GM21390 (cell line): ENCODE measurements around the gene KRT84.
"Not testable (repeated sequence)": the region's sequence is repeated elsewhere in the genome, so short reads cannot be mapped to it uniquely, and the experiment has no call there.

ENCODE experiments used
- ATAC-seq: cut with Tn5 transposase; IDR thresholded peaks from one replicate; pipeline ENCODE4 v1.9.1; 2021; ENCODE audit not compliant: unreplicated experiment

Gene KRT84

GRCh38 chr12:52411815-52412214 lies 26.4 kb upstream of the KRT84 start:
- ATAC-seq: no peak

DNA sequence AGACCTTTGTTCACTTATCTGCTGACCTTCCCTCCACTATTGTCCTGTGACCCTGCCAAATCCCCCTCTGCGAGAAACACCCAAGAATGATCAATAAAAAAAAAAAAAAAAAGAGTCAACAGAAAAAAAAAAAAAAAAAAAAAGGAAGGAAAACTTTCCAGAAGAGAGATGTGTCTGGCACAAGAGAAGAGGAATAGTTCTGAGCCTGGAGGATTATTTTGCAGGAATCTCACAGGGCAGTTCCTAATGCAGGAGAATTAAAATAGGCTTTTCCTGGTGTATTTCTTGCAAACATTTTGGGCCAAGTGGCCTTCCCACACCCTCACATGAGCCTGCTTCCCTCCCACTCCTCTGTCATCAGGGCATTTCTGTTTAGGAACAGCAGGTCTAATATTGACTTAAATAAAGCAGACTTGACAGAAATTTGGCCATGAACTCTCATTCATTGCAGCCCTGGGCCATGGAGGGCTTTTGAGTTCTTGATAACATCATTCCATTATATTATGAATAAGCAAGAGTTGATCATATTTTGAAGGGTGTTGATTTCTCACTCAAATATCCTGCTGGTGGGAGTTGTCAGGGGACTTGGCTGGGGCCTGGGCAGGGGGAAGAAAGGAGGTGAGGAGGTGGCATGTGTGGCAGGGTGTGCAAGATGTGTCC lies 25.3 kb upstream of the KRT84 start:
- not testable (repeated sequence) for ATAC-seq

DNA sequence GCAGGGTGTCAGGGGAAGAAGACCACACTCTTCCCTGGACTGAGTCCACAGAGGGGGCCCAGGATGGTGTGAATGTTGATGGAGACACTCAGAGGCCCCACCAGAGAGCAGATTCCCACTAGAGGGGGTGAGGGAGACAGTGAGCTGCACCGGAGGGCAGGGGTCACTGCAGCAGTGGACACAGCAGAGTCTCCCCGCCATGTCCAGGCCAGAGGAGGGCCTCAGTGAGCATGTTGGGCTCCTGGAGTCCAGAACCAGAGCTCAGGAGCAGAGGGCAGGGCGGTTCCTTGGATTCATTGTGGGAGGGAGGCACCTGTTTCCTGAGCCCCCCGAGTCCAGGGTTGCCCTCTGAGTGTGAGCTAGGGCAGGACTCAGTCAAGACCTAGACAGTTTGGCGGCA lies 22.5 kb upstream of the KRT84 start:
- ATAC-seq: no peak

- no peak for ATAC-seq
Observed at GRCh38 chr12:52405922-52406385, 20.5 kb upstream of the KRT84 start, which contains the start of gene KRT82. KRT82 (minus strand) TSS chr12:52406335; CDS start chr12:52406277, 58 bp downstream.

DNA sequence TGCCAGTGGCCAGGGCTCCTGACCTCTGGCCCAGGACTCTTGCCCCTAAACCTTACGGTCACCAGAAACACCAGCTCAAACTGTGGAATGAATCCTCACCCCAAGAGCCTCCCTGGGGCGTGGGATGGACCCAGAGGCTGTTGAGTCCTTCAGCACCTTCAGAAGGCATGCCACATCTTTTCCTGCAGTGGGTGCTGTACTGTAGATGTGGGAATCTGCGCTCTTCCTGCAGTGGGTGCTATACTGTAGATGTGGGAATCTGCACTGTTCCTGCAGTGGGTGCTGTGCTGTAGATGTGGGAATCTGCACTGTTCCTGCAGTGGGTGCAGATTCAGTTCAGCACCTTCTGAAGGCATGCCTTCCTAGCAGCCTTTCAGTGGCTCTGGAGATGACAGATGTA lies 19.5 kb upstream of the KRT84 start:
- no peak for ATAC-seq

DNA sequence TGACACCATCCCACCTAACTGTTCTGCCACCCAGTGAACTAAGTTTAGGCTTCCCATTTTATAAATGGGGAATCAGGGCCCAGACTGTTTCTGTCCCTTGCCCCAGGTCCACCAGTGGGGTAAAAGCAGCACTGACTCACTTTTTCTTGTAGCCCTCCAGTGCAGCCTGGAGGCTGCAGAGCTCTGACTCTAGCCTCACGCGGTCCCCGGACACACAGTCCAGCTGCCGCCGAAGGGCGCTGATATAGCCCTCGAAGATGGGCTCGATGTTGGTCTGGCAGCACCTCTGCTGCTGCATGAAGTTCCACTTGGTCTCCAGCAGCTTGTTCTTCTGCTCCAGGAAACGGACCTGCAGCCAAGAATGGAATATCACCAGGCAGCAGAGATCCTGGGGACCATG lies 18.1 kb upstream of the KRT84 start:
- ATAC-seq: no peak

- no peak for ATAC-seq
Observed at GRCh38 chr12:52402873-52403540, 17.6 kb upstream of the KRT84 start.

DNA sequence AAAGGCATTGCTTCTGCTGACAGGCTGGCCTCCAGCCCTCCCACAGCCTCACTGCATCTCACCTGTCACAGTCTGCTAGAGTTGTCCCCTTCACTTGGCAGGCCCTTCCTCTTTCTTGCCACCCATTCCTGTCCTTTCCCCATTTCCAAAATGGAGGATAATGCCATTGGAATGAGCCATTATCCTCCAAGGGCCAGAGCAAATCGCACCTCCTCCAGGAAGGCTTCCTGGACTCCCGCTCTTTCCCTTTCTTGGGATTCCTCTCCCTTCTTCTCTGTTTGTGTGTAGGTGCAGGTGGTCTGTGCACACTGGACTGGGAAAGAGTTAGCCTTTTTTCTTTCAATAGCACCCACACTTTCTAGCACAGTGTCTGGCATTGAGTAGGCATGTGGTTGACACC lies 16.9 kb upstream of the KRT84 start:
- ATAC-seq: no peak

DNA sequence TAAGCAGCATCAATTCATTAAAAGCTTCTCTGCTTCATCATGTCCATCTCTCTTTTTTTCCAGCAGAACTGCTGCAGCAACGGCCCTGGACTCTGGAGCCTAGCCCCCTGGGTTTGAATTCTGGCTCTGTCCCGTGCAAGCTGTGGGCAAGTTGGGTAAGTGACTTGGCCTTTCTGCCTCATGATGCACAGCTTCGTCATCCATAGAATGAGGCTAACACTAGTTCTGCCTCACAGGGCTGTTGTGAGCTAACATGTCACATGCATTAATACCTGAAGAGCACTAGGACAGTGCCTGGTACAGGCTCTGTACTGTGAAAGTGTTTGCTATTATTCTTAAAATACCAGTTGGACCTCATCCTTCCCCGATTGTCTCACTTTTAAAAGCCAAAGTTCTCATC lies 16.5 kb upstream of the KRT84 start:
- ATAC-seq: no peak

GRCh38 chr12:52401526-52401925 lies 16.1 kb upstream of the KRT84 start:
- ATAC-seq: no peak

DNA sequence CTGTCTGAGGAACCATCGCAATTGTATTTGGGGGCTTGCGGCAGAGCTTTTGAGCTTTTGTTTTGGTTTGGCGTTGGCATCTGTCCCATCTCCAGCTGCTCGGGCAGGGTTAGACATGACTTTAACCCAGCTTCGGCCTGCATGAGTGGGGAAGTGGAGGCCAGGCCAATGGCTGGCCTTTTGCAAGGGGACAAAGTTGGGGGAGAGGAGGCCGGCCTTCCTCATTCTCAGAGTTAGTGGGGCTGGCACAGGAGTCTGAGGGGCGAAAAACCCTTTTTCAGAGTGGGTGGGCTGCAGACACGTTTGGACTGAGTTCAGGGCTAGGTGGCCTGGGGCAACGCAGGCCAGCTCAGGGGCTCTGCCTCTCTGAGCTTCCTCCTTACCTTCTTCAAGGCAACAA lies 15.5 kb upstream of the KRT84 start:
- no peak for ATAC-seq

GRCh38 chr12:52399756-52400155 lies 14.3 kb upstream of the KRT84 start:
- no peak for ATAC-seq

DNA sequence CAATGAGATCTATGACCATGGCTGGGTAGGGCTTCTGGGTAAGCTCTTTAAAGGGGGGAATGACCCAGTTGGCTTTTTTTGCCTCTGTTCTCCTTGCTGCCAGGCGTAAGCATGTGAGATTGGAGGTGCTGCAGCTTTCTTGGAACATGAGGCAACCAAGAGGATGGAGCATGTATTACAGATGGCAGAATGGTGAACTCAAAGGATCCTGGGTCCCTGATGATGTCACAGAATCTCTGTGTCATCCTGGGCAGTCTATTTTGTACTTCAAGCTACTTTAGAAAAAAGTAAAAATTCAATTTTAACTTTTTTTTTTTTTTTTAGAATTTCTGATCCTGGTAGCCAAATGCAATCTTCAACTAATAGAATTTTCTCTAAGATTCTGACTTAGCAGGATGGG lies 12.7 kb upstream of the KRT84 start:
- no peak for ATAC-seq

DNA sequence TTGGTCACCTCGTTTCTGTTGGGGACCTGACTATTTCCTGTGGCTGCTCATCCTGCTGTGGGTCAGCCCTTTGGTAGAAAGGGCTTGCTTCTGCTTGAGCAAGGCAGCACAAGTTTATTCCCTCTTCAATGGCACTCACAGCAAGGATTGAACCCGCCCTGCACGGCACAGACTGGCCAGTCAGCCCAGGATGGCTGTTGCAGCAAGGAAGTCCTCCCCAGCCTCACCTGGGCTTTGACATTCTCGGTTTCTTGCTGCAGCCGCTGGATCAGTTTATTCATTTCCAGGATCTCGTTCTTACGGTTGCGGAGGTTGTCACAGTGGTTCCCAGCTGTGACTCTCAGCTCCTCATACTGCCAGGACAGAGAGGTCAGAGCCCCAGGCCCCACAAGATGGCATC lies 11.2 kb upstream of the KRT84 start:
- ATAC-seq: no peak

DNA sequence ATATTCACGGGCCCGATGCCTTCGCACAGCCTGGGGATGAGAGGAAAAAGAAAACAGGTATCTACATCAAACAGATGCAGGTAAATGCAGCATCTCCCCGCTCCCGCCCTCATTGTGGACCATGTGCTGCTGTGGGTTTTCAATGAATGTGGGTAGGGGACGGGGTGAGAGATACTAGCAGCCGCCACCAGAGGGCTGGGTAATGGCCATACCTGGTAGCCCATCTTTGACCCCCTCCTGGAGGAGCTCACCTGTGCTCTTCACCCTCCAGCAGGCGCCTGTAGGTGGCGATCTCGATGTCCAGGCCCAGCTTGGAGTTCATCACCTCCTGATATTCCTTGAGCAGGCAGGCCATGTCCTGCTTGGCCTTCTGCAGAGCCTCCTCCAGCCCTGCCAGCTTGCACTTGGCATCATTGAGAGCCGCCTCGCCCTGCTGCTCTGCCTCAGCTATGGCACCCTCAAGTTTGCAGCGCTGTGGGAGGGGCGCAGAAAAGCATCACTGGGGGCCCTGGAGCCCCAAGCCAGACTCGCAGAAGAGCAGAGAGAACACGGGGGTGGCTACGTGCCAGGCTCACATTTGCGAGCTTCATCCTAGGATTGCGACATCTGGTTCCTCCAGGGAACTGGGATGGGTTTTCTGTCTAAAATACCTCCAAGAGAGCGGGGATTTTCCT lies 10.4 kb upstream of the KRT84 start:
- no peak for ATAC-seq

DNA sequence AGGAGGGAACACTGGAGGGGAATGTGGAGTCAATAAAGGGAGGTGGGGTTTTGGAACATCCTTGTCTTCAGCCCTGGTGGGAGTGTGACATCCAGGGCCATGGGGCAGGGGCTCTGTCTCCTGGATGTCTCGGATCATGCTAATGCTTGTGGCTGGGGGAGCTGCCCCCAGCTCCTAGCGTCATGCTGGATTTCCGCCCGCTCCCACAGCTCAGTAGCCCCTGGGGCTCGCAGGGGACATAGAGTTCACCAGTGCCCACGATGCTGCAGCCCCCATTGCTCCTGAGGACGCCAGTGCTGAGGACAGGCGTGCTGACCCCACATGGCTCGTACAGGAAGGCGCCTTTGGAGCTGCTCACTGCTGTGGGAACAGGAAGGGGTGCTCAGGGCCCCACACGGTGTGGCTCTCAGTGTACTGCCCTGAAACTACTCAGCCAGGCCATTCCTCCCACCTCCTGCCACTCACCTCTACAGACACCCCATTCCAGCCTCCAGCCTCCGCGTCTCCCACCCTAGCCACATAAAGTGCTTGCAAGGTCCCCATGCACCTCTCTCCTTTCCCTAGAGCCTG lies 9.5 kb upstream of the KRT84 start:
- ATAC-seq: no peak

DNA sequence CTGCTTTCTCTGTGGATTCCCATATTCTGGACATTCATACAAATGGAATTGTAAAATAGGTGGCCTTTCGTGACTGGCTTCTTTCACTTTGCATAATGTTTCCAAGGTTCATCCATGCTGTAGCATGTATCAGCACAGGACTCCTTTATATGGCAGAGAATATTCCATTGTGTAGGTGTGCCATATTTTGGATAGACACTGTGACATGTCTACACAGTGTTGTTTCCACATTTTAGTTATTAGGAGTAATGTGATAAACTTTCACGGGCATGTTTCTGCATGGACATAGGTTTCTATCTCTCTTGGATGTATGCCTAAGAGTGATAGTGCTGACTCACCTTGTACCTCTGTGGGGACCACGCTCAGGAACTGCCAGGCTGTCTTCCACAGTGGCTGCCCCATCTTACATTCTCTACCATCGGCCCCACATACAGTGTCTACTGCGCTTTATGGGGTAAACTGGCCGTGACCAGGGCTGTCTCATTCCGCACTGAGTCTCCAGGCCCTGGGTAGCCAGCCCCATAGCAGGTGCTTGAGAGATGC lies 7.1 kb upstream of the KRT84 start:
- ATAC-seq: no peak

DNA sequence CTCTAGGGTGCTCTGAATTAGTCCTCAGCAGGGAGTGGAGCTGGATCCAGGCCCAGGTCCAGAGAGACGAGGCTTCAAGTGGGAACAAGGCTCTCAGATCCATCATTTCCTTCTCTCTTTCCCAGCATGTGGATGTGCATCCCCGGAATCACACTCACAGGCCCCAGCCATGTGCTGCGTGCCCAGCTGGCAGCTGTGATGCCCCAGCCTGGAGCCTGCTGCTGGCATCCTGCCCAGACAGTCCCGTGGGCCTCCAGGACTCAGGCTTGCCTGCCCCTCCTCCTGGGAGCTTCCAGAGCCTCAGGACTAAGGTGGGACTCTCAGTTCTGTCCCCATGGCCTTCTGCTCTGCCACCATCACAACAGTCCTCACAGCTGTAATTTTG lies 6.2 kb upstream of the KRT84 start:
- ATAC-seq: no peak

DNA sequence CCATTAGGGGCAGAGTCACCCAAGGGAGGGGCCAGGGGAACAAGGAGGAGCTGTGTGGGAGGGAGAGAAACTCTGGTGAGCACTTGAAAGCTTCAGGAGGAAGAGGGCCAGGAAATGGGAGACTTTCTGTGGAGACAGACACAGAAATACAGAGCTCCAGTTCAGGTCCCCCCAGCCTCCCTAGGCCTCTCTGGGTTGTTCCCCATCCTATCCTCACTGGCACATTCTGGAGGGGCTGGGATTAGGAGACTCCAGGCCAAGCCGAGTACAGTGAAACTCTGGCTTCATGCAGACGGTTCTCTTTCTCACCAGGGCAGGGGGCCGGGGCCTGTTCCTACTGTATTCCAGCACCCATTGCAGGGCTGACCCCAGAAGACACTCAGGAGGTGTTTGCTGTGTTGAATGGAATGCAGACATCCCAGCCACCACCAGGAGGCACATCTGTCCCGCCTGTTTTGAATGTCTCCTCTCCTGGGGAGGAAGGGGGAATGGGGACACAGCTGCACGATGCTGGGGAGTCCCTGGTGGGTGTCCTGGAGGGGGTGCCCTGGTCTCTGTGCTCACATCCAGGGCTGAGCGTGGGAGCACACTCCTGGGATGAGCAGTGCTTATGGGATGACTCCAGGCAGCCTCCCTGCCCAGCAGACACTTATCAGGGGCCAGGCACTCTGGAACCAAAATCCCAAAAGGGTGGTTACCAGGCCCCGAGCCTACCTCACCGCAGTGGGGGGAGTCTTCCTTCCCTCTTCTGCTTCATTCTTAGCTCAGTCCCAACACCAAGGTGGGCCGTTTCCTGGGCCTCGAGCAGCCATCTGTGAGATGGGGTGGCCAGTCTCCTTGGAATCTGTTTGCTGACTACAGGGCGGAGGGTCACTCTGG lies 5.5 kb upstream of the KRT84 start:
- ATAC-seq: no peak

- ATAC-seq: no peak
Observed at GRCh38 chr12:52389313-52390207, 4.1 kb upstream of the KRT84 start.
